HEK293T (cell line): ENCODE data around the gene BMAL1.

Experiments
- CTCF ChIA-PET: fragments of 350-600 bp; formaldehyde crosslinking; extraction: SDS; loops from one replicate; lab custom pipeline; 2021; ENCODE audit warnings: antibody characterized with exemption, inconsistent platforms; lab: Yijun Ruan, JAX
- POLR2A ChIA-PET: fragments of 350-600 bp; formaldehyde crosslinking; extraction: SDS; loops from one replicate; lab custom pipeline; 2020; ENCODE audit warnings: antibody characterized with exemption, inconsistent platforms; lab: Yijun Ruan, JAX
- DNase-seq: peaks from one replicate; pipeline ENCODE4 v3.0.0; 2012; ENCODE audit warnings: mixed read lengths; ENCODE audit errors: extremely low spot score
- ARNT ChIP-seq: fragments of 450-650 bp; IDR thresholded peaks from 2 replicates; pipeline ENCODE4 v1.6.1; 2017; ENCODE audit warnings: mild to moderate bottlenecking
- BHLHE40 ChIP-seq: fragments of 450-650 bp; IDR thresholded peaks from 2 replicates; pipeline ENCODE4 v1.6.1; 2016; ENCODE audit warnings: mild to moderate bottlenecking, moderate library complexity, borderline replicate concordance
- CTBP1 ChIP-seq: fragments of 450-650 bp; IDR thresholded peaks from 2 replicates; pipeline ENCODE4 v1.6.1; 2016; ENCODE audit warnings: borderline replicate concordance
- ELF4 ChIP-seq: fragments of 450-650 bp; IDR thresholded peaks from 2 replicates; pipeline ENCODE4 v1.6.1; 2017; ENCODE audit warnings: antibody characterized with exemption
- FOXA1 ChIP-seq: fragments of 450-650 bp; IDR thresholded peaks from 2 replicates; pipeline ENCODE4 v1.6.1; 2016; ENCODE audit warnings: mild to moderate bottlenecking
- FOXK2 ChIP-seq: fragments of 450-650 bp; IDR thresholded peaks from 2 replicates; pipeline ENCODE4 v1.6.1; 2016; ENCODE audit warnings: mild to moderate bottlenecking
- FOXM1 ChIP-seq: fragments of 450-650 bp; IDR thresholded peaks from 2 replicates; pipeline ENCODE4 v1.6.1; 2017; ENCODE audit warnings: mild to moderate bottlenecking, borderline replicate concordance
- HDGF ChIP-seq: fragments of 450-650 bp; IDR thresholded peaks from 2 replicates; pipeline ENCODE4 v1.6.1; 2017; ENCODE audit warnings: antibody characterized with exemption, borderline replicate concordance
- L3MBTL2 ChIP-seq: fragments of 450-650 bp; conservative IDR thresholded peaks from 2 replicates; pipeline ENCODE4 v1.6.1; 2016; ENCODE audit warnings: mild to moderate bottlenecking
- LEF1 ChIP-seq: fragments of 450-650 bp; IDR thresholded peaks from 2 replicates; pipeline ENCODE4 v1.6.1; 2017; ENCODE audit warnings: mild to moderate bottlenecking, borderline replicate concordance
- NFRKB ChIP-seq: fragments of 450-650 bp; IDR thresholded peaks from 2 replicates; pipeline ENCODE4 v1.6.1; 2016; ENCODE audit warnings: mild to moderate bottlenecking, moderate library complexity
- SP1 ChIP-seq: fragments of 450-650 bp; IDR thresholded peaks from 2 replicates; pipeline ENCODE4 v1.6.1; 2017
- SUZ12 ChIP-seq: fragments of 450-650 bp; IDR thresholded peaks from 2 replicates; pipeline ENCODE4 v1.6.1; 2016; ENCODE audit warnings: mild to moderate bottlenecking
- TARDBP ChIP-seq: fragments of 450-650 bp; IDR thresholded peaks from 2 replicates; pipeline ENCODE4 v1.6.1; 2016
- ZNF384 ChIP-seq: fragments of 450-650 bp; IDR thresholded peaks from 2 replicates; pipeline ENCODE4 v1.6.1; 2016
- TF ChIP-seq, protein P1 (sequence below): fragments of 450-650 bp; IDR thresholded peaks from 2 replicates; pipeline ENCODE4 v1.6.1; 2016

BMAL1 gene

DNA sequence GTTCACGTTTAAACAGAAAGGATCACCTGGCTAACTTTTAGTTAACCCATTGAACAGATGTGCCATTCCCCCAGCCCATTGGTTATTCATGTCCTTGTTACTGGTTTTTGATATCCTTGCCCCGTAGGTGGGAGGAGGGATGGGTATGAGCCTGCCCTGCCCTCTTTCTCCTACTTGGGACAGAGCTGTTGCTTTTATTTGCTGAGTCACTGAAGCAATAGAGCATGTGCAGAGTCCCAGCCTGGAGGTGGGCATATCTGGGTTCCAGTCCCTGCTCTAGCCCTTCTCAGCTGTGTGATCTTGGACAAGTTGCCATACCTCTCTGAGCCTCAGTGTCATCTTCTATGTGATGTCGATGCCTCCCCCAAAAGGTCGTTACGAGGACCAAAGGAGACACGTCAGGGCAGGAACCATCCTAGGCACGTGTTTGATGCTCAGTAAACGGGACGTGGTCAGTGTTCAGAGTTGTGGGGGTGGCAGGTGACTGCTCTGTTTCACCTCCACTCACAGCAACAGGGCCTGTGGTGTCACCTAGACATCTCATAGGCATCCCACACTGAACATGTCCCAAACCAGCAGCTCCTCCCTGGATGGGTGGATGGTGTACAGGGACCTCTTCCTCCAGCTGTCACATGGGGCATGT is 61.0 kb downstream of the BMAL1 start:
- ChIA-PET POLR2A (interaction anchor here (0.6 to 0.8 kb wide), 2 partner anchors 59 to 1012 kb away, joined by 3 read pairs; no protein-coding TSS in a partner anchor), CTCF (interaction anchor here (2.4 kb wide), 1 partner anchor 128 kb away, joined by 8 read pairs; no protein-coding TSS in a partner anchor)
- TF ChIP-seq ZNF384, result no peak
- TF ChIP-seq FOXA1, result no peak
- TF ChIP-seq BHLHE40, result no peak
- TF ChIP-seq ARNT, result no peak
- TF ChIP-seq HDGF, result no peak
- TF ChIP-seq, protein P1, sequence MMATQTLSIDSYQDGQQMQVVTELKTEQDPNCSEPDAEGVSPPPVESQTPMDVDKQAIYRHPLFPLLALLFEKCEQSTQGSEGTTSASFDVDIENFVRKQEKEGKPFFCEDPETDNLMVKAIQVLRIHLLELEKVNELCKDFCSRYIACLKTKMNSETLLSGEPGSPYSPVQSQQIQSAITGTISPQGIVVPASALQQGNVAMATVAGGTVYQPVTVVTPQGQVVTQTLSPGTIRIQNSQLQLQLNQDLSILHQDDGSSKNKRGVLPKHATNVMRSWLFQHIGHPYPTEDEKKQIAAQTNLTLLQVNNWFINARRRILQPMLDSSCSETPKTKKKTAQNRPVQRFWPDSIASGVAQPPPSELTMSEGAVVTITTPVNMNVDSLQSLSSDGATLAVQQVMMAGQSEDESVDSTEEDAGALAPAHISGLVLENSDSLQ, result no peak
- no peak for TF ChIP-seq CTBP1
- TF ChIP-seq ELF4, result no peak
- TF ChIP-seq SUZ12, result no peak
- no peak for TF ChIP-seq TARDBP
- TF ChIP-seq NFRKB, result no peak
- no peak for TF ChIP-seq SP1
- TF ChIP-seq FOXK2, result no peak
- TF ChIP-seq FOXM1, result no peak
- TF ChIP-seq L3MBTL2, result no peak
- no peak for TF ChIP-seq LEF1
- no peak for DNase-seq

DNA sequence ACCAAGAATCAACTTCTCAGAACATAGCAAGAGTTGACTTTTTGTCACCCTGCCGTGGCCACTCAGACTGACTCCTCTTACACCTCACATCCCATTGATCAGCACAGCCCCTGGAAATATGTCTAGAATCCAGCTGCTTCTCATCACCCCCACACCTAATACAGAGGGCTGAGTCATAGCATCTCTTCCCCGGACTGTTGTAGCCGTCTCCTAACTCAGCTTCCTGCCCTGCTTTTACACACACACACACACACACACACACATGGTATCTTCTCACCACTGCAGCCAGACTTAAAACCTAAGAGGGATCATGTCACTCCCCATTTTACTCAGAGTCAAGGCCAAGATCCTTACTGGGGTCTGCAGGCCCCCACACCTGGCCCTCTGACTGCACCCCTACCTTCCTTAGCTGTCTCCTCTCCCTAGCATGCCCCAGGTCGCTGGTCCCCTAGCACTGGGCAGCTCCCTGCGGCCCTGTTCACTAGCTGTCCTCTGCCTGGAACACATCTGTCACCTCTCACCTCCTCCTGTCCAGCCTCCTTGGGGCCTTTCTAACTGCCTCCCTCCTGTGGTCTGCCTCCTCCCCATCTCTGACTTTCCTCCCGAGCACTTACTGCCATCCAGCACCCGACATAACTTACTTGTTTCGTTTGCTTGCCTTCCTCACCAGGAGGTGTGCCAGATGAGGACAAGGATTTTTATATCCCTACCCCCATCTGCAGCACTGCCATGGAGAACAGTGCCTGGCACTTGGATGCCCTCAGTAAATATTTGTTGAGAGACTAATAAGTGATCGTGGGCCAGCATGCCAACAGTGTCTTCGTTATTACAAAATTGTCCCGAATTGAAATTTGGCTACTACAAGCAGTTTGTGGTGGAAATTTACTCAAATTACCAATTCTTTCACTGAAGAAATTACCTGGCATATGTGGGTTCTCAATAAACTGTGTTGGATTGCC is 61.9 kb downstream of the BMAL1 start:
- POLR2A ChIA-PET, result no interaction called here
- no peak for DNase-seq
- CTCF ChIA-PET, result interaction anchor here (2.4 kb wide), 1 partner anchor 129 kb away, joined by 8 read pairs; no protein-coding TSS in a partner anchor
- no peak for TF ChIP-seq ZNF384
- no peak for TF ChIP-seq LEF1
- TF ChIP-seq ARNT, result no peak
- no peak for TF ChIP-seq CTBP1
- TF ChIP-seq FOXM1, result no peak
- TF ChIP-seq TARDBP, result no peak
- TF ChIP-seq HDGF, result no peak
- no peak for TF ChIP-seq SP1

DNA sequence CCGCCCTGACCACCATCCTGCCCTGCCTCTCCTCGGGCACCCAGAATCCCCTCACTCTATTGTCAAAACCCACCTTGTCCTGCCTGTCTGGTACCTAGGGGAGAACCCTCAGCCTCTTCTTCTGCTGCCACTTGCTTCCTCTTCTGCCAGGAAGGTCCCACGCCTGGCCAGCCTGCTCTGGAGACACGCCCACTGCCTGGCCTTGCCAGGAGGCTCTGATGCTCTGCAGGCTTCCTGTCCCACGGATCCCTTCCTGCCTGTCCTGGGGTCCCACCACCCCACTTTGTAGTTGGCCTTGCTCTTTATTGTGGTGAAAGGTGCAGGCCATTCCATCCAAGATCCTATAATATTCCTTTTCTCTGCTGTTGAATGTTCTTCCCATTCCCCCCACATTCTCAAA is 63.4 kb downstream of the BMAL1 start:
- no peak for DNase-seq
- ChIA-PET CTCF (no interaction called here), POLR2A (no interaction called here)
- no peak for TF ChIP-seq NFRKB
- no peak for TF ChIP-seq ZNF384
- TF ChIP-seq ELF4, result no peak
- TF ChIP-seq SUZ12, result no peak
- TF ChIP-seq, protein P1, result no peak
- no peak for TF ChIP-seq CTBP1

DNA sequence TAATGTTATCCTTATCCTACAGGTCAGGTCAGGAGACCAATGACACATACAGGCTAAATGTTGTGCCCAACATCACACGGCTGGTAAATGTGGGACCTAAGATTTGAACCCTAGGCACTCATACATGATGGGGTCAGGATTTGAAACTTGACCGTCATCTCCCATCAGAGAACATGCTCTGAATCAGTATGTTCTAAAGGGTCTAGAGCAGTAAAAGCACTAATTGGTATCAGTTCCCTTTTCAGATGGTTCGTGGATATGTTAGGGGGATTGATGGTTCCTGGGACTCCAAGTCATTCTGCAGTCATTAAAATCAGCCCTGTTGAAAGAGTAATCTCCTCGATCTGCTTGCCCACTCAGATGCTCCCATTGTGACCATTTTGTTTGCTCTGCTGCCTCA is 65.5 kb downstream of the BMAL1 start:
- ChIA-PET POLR2A (no interaction called here), CTCF (interaction anchor here (1.0 to 3.0 kb wide), 2 partner anchors 129 to 133 kb away, joined by 5 to 22 read pairs; no protein-coding TSS in a partner anchor)
- no peak for DNase-seq
- TF ChIP-seq LEF1, result no peak
- TF ChIP-seq, protein P1, result no peak
- TF ChIP-seq NFRKB, result no peak
- TF ChIP-seq CTBP1, result no peak
- TF ChIP-seq ELF4, result no peak
- TF ChIP-seq TARDBP, result no peak
- no peak for TF ChIP-seq ZNF384
- TF ChIP-seq HDGF, result no peak
- TF ChIP-seq SUZ12, result no peak
- TF ChIP-seq ARNT, result no peak
- TF ChIP-seq BHLHE40, result no peak
- no peak for TF ChIP-seq FOXM1
- TF ChIP-seq SP1, result no peak
- TF ChIP-seq L3MBTL2, result no peak
- no peak for TF ChIP-seq FOXA1
- TF ChIP-seq FOXK2, result no peak

DNA sequence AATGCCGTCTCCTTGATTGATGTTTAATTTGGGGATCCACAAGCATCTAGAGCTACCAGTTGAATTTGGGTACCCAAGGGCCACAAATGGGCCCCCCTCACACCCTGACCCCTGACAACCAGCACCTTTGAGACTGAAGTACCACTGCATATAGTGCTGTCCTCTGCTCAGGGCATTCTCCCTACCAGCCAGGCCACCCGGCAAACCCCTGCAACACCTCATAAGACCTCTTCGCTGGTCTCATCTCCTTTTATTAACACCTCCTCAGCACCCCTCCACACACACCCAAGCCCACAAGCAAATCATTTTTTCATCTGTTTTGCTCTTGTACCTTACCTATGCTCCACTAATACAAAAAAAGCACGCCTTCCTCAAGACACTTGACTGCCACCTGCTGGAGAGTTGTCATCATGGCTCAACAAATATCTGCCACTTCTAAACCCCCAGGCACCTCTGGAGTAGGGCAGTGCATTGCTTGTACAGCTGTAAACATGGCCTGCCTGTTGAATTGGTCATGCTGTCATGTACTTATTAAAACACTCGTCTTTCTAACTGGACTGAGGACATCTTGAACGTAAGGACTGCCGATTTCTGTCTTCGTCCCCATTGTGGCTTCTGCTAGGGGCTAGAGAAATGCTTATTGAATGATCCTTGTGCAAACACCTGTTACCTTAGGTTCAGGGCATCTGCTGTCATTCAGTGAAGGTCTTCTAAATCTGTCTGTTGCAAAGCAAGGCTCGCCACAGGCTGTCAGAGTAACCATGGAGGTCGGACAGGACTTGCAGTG is 66.5 kb downstream of the BMAL1 start:
- ChIA-PET POLR2A (no interaction called here), CTCF (interaction anchor here (0.6 to 3.0 kb wide), 5 partner anchors 88 to 442 kb away, joined by 3 to 22 read pairs (median 4); no protein-coding TSS in a partner anchor)
- no peak for TF ChIP-seq SP1
- TF ChIP-seq FOXA1, result no peak
- TF ChIP-seq, protein P1, result no peak
- TF ChIP-seq FOXM1, result no peak
- no peak for TF ChIP-seq FOXK2
- no peak for TF ChIP-seq NFRKB
- TF ChIP-seq TARDBP, result no peak
- no peak for TF ChIP-seq HDGF
- TF ChIP-seq LEF1, result no peak
- TF ChIP-seq ELF4, result no peak
- TF ChIP-seq L3MBTL2, result no peak
- TF ChIP-seq ZNF384, result no peak
- no peak for TF ChIP-seq SUZ12
- TF ChIP-seq CTBP1, result no peak
- no peak for TF ChIP-seq ARNT
- TF ChIP-seq BHLHE40, result no peak
- peak; percentile 72 for DNase-seq
